Measurements from ENCODE around the gene STRN4. TPM values are rescaled to one million over a fixed set of nuclear protein-coding genes. Genes with fewer than 3 reads are reported as not detected.
A peak's percentile ranks its signal among the peaks of the same experiment; 100 is the strongest.

The STRN4 gene
- total RNA-seq, 1 donor from 2014 or later, result 111 TPM

GRCh38 chr19:46717034-46717715 is 29.1 kb downstream of the STRN4 start, which contains the start of gene PRKD2:
TSS of gene PRKD2 (minus strand) at chr19:46717114. CDS start at chr19:46716370, 744 bp downstream.
- no peak for TF ChIP-seq CTCF (IDR thresholded peaks at IDR 0.05; ENCODE audit: insufficient read depth, low read length, poor library complexity, severe bottlenecking)
- H3K27me3 ChIP-seq (ENCODE audit: control insufficient read depth, insufficient read depth, low read length), result no peaks in the 10 kb centered on the region
- peaks cover 2% of the 10 kb centered on the region for H3K36me3 ChIP-seq (ENCODE audit: control insufficient read depth, insufficient read depth, low read length)
- DNase-seq (ENCODE audit: low read depth), result no peak
- H3K4me3 ChIP-seq (ENCODE audit: low read depth, low read length), result peak within 1 kb of the TSS; percentile 71

GRCh38 chr19:46716672-46717033 is 29.6 kb downstream of the STRN4 start:
- peak overlapping the region; percentile 71 for H3K4me3 ChIP-seq (ENCODE audit: low read depth, low read length)
- peaks cover 2% of the 10 kb centered on the region for H3K36me3 ChIP-seq (ENCODE audit: control insufficient read depth, insufficient read depth, low read length)
- no peak for DNase-seq (ENCODE audit: low read depth)
- no peaks in the 10 kb centered on the region for H3K27me3 ChIP-seq (ENCODE audit: control insufficient read depth, insufficient read depth, low read length)
- no peak for TF ChIP-seq CTCF (IDR thresholded peaks at IDR 0.05; ENCODE audit: insufficient read depth, low read length, poor library complexity, severe bottlenecking)

- TF ChIP-seq CTCF (IDR thresholded peaks at IDR 0.05; ENCODE audit: insufficient read depth, low read length, poor library complexity, severe bottlenecking), result peak; percentile 27
- no peaks in the 10 kb centered on the region for H3K27me3 ChIP-seq (ENCODE audit: control insufficient read depth, insufficient read depth, low read length)
- H3K4me3 ChIP-seq (ENCODE audit: low read depth, low read length), result peak overlapping the region; percentile 71
- no peak for DNase-seq (ENCODE audit: low read depth)
- no peaks in the 10 kb centered on the region for H3K36me3 ChIP-seq (ENCODE audit: control insufficient read depth, insufficient read depth, low read length)
Measured at GRCh38 chr19:46715975-46716671, 30.1 kb downstream of the STRN4 start.

- no peak for DNase-seq (ENCODE audit: low read depth)
- H3K36me3 ChIP-seq (ENCODE audit: control insufficient read depth, insufficient read depth, low read length), result peaks cover 2% of the 10 kb centered on the region
- H3K27me3 ChIP-seq (ENCODE audit: control insufficient read depth, insufficient read depth, low read length), result no peaks in the 10 kb centered on the region
- TF ChIP-seq CTCF (IDR thresholded peaks at IDR 0.05; ENCODE audit: insufficient read depth, low read length, poor library complexity, severe bottlenecking), result no peak
- H3K4me3 ChIP-seq (ENCODE audit: low read depth, low read length), result peak overlapping the region; percentile 71
Measured at GRCh38 chr19:46715620-46715974, 30.7 kb downstream of the STRN4 start.

- TF ChIP-seq CTCF (IDR thresholded peaks at IDR 0.05; ENCODE audit: insufficient read depth, low read length, poor library complexity, severe bottlenecking), result no peak
- DNase-seq (ENCODE audit: low read depth), result no peak
Measured at GRCh38 chr19:46714444-46715106, 31.7 kb downstream of the STRN4 start.

More at GRCh38 chr19:46714444-46715106, 31.7 kb downstream of the STRN4 start:
- no peaks in the 10 kb centered on the region for H3K27me3 ChIP-seq (ENCODE audit: control insufficient read depth, insufficient read depth, low read length)
- peak overlapping the region; percentile 62 for H3K4me3 ChIP-seq (ENCODE audit: low read depth, low read length)
- H3K36me3 ChIP-seq (ENCODE audit: control insufficient read depth, insufficient read depth, low read length), result peaks cover 3% of the 10 kb centered on the region
